Mesothelial cell of epicardium (in vitro differentiated cells): ENCODE measurements around the gene ID2. TPM values are rescaled to one million over a fixed set of nuclear protein-coding genes. Genes with fewer than 3 reads are reported as not detected.

Experiments used
- DNase-seq, 2 experiments: peaks; one replicate each; pipeline ENCODE4 v3.0.0; 2021; ENCODE audit warnings: low spot score in 2 of 2; ENCODE audit not compliant: unreplicated experiment in 2 of 2
- H3K27ac Mint-ChIP-seq: 2 replicates; pipeline ENCODE4 v1.8.0; 2021; ENCODE audit warnings: mixed read lengths
- H3K27me3 Mint-ChIP-seq: 2 replicates; pipeline ENCODE4 v1.8.0; 2021; ENCODE audit warnings: low read depth, mixed read lengths
- H3K36me3 Mint-ChIP-seq: 2 replicates; pipeline ENCODE4 v1.8.0; 2021; ENCODE audit warnings: mixed read lengths
- H3K4me1 Mint-ChIP-seq: 2 replicates; pipeline ENCODE4 v1.8.0; 2021; ENCODE audit warnings: mixed read lengths
- H3K4me3 Mint-ChIP-seq: 2 replicates; pipeline ENCODE4 v1.8.0; 2021; ENCODE audit warnings: mild to moderate bottlenecking, moderate library complexity, mixed read lengths
- H3K9me3 Mint-ChIP-seq: 2 replicates; pipeline ENCODE4 v1.8.0; 2021; ENCODE audit warnings: mixed read lengths
- CTCF ChIP-seq: fragments of 200-600 bp; sonication (generic); IDR thresholded peaks from one replicate; pipeline ENCODE4 v1.5.0; 2021; ENCODE audit warnings: antibody characterized with exemption; ENCODE audit not compliant: unreplicated experiment
- total RNA-seq: library from RNA; stranded (reverse); gene quantifications from 3 replicates; pipeline ENCODE4 v1.2.1, GENCODE V29; 2021

ID2 gene
- total RNA-seq, 1 donor from 2014 or later = 240 TPM

GRCh38 chr2:8694737-8695136 is 12.9 kb downstream of the ID2 start:
- Mint-ChIP-seq H3K36me3 (peaks cover 4% of the 10 kb centered on the region), H3K27me3 (peaks cover 2% of the 10 kb centered on the region), H3K9me3 (peaks cover 10% of the 10 kb centered on the region), H3K27ac (no peak overlapping the region), H3K4me1 (peaks cover 3% of the 10 kb centered on the region), H3K4me3 (no peak overlapping the region)
- TF ChIP-seq CTCF = no peak
- DNase-seq = no peak

GRCh38 chr2:8697190-8697589 is 15.3 kb downstream of the ID2 start:
- peaks cover 10% of the 10 kb centered on the region for H3K9me3 Mint-ChIP-seq
- H3K36me3 Mint-ChIP-seq = peaks cover 2% of the 10 kb centered on the region
- TF ChIP-seq CTCF = no peak
- H3K4me3 Mint-ChIP-seq = no peak overlapping the region
- peaks cover 3% of the 10 kb centered on the region for H3K4me1 Mint-ChIP-seq
- no peak overlapping the region for H3K27ac Mint-ChIP-seq
- peaks cover 2% of the 10 kb centered on the region for H3K27me3 Mint-ChIP-seq
- no peak for DNase-seq

GRCh38 chr2:8699839-8700238 is 18.0 kb downstream of the ID2 start:
- DNase-seq = no peak
- Mint-ChIP-seq H3K4me1 (peaks cover 4% of the 10 kb centered on the region), H3K36me3 (peaks cover 2% of the 10 kb centered on the region), H3K27ac (no peak overlapping the region), H3K27me3 (no peaks in the 10 kb centered on the region), H3K9me3 (peaks cover 10% of the 10 kb centered on the region), H3K4me3 (no peak overlapping the region)
- TF ChIP-seq CTCF = no peak

- H3K9me3 Mint-ChIP-seq = peaks cover 10% of the 10 kb centered on the region
- H3K27ac Mint-ChIP-seq = no peak overlapping the region
- H3K4me1 Mint-ChIP-seq = peaks cover 5% of the 10 kb centered on the region
- TF ChIP-seq CTCF = no peak
- H3K36me3 Mint-ChIP-seq = peaks cover 2% of the 10 kb centered on the region
- no peak overlapping the region for H3K4me3 Mint-ChIP-seq
- H3K27me3 Mint-ChIP-seq = no peaks in the 10 kb centered on the region
- DNase-seq = no peak
These were observed 20.0 kb downstream of the ID2 start for GRCh38 chr2:8701681-8702379.

GRCh38 chr2:8704906-8705305 is 23.1 kb downstream of the ID2 start:
- H3K27ac Mint-ChIP-seq = peak overlapping the region; percentile 7
- TF ChIP-seq CTCF = no peak
- no peak overlapping the region for H3K4me3 Mint-ChIP-seq
- DNase-seq = no peak
- no peaks in the 10 kb centered on the region for H3K27me3 Mint-ChIP-seq
- H3K9me3 Mint-ChIP-seq = peaks cover 15% of the 10 kb centered on the region
- peaks cover 5% of the 10 kb centered on the region for H3K4me1 Mint-ChIP-seq
- H3K36me3 Mint-ChIP-seq = peaks cover 2% of the 10 kb centered on the region
